Left colon (tissue), 2 donors: Measurements from ENCODE around the gene AKR7A2. TPM values are rescaled to one million over a fixed set of nuclear protein-coding genes. Genes with fewer than 3 reads are reported as not detected.

Source experiments
- total RNA-seq, 2 donors: library from RNA; stranded (reverse); fragmentation: NEBNext Ultra II Directional; extraction: Animal tissue kit (Norgen Biotek cat#: 25700); gene quantifications; one replicate each; pipeline ENCODE4 v1.2.1, GENCODE V29; 2021
- donor health status: DM: no; HTN: no; CAD: no.
- donor health status: DM: yes; HTN: yes; CAD: no.

The AKR7A2 gene
- total RNA-seq, 2 donors from 2014 or later = 98.7 to 104 TPM

Other genes starting within 250 kb of the AKR7A2 start
- gene UBR4, start 101.9 kb downstream of the AKR7A2 start, total RNA-seq = 100 to 1,000 TPM; 103 to 114 TPM
- gene EMC1, start 60.6 kb downstream of the AKR7A2 start, total RNA-seq = 10 to 100 TPM; 33.2 to 41.1 TPM
- gene MRTO4, start 60.3 kb downstream of the AKR7A2 start, total RNA-seq = 10 to 100 TPM; 16.3 to 18.5 TPM
- gene AKR7A3, start 23.4 kb downstream of the AKR7A2 start, total RNA-seq = 10 to 100 TPM; 92.5 to 94.3 TPM
- gene SLC66A1, start 182 bp upstream of the AKR7A2 start, total RNA-seq = 10 to 100 TPM; 13.7 to 16.1 TPM
- 100 to 1,000 TPM; 340 to 367 TPM for gene CAPZB, start 173.4 kb upstream of the AKR7A2 start, total RNA-seq